ENCODE results near the gene SGCB.
A peak's percentile ranks its signal among the peaks of the same experiment; 100 is the strongest.

Gene SGCB

DNA sequence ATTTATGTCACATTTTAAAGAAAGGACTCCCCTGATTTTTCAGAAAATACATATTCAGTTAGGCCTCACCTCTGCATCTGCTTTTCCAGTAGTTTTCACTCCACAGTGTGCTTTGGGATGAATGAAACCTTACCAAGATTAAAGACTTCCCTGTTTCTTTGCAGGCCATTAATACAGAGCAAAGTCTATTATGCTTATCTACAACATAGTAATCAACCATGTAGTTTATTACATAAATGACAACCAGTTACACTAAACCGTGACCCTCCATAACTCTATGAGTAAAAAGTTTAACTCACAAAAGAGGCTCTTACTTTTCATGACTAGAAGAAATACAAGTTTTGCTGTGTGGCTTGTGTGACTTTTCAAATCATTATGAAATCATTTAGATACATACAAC lies 20.3 kb downstream of the SGCB start:
- TF ChIP-seq, protein P1, sequence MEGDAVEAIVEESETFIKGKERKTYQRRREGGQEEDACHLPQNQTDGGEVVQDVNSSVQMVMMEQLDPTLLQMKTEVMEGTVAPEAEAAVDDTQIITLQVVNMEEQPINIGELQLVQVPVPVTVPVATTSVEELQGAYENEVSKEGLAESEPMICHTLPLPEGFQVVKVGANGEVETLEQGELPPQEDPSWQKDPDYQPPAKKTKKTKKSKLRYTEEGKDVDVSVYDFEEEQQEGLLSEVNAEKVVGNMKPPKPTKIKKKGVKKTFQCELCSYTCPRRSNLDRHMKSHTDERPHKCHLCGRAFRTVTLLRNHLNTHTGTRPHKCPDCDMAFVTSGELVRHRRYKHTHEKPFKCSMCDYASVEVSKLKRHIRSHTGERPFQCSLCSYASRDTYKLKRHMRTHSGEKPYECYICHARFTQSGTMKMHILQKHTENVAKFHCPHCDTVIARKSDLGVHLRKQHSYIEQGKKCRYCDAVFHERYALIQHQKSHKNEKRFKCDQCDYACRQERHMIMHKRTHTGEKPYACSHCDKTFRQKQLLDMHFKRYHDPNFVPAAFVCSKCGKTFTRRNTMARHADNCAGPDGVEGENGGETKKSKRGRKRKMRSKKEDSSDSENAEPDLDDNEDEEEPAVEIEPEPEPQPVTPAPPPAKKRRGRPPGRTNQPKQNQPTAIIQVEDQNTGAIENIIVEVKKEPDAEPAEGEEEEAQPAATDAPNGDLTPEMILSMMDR (conservative IDR thresholded peaks at IDR 0.05) = no peak
- H3K27ac ChIP-seq = no peak overlapping the region

DNA sequence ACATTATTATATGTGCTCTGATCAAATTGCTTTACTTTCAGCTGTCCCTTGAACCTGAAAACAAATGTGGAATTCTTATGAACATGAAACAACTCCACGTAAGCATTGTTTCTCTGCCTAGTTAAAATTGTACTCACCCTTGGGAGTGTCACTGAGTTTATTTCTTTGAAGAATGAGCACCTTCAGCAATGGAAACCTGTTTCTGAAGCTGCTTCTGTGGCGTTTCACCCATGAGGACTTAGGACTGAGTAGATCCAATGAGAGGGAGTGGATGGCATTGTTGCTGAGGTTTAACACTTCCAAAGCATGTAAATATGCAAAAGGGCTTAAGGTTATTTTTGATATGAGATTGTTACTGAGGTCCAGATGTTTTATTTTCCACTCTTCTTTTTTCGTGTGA lies 21.1 kb downstream of the SGCB start:
- H3K27ac ChIP-seq = no peak overlapping the region
- TF ChIP-seq, protein P1 (conservative IDR thresholded peaks at IDR 0.05) = no peak

DNA sequence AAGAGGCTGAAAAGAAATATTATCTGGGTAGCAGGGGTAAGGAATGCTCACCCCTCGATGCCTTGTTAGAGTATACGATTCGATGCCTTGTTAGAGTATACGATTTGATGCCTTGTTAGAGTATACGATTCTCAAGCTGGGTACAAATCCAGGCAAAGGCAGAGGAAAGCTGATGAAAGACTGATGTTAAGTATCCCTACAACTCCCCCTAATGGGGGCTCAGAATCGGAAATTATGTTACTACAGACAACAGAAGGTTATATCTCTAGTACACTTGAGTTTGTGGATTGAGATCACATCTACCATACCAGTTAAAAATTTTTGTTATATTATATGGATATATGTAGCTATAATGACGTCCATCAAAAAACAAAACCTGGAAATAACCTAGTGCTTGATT lies 22.7 kb downstream of the SGCB start:
- TF ChIP-seq, protein P1 (conservative IDR thresholded peaks at IDR 0.05) = peak; percentile 37; the same call in 1 of the 2 replicates
- no peak overlapping the region for H3K27ac ChIP-seq

DNA sequence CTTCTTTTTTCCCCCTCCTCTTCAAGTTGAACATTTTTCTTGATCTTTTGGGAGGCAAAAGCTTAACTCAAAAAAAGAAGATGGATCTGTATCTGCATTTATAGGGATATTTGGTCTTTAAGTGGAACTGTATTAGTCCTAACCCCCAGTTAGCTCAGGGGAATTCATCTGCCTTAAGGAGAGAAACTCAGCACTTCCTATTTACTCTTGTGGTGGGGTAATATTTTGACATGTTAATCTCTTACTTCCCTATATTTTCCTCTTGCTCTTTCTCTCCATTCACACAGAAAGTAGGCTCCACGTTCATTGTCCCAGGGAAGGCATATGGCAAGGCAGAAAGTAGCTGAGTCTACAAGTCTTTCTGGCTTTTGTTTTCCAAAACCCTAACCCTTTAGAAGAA lies 23.2 kb downstream of the SGCB start:
- TF ChIP-seq, protein P1 (conservative IDR thresholded peaks at IDR 0.05) = no peak
- H3K27ac ChIP-seq = no peak overlapping the region

DNA sequence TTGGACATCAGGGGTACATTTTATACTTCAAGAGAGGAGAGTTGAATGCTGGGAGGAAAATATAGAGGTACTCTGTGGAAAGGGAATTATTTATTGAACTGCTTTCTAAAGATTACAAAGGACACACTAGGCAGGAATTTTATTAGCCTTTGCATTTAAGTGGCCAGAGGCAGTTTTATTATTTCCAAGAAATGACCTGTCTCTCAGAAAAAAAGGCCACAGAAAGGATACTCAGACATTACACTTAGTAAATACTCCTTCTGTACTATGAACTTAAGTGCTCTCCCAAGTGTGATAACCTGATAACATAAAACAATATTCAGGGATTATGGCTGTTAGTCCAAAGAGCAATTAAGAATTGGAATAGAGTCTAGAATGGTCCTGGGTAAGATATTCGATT lies 25.4 kb downstream of the SGCB start:
- TF ChIP-seq, protein P1 (conservative IDR thresholded peaks at IDR 0.05) = no peak
- no peak overlapping the region for H3K27ac ChIP-seq

DNA sequence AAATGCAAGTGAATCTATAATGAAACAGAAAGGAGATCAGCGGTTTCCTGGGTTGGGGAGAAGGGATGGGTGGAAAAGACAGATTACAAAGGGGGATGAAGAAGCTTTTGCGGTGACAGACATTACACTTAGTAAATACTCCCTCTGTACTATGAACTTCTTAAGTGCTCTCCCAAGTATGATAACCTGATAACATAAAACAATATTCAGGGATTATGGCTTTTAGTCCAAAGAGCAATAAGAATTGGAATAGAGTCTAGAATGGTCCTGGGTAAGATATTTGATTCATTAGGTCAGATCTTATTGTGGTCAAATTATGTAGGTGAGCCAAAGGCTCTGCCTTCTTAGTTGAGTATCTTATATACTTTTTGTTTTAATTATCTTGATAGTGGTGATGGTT lies 27.1 kb downstream of the SGCB start:
- TF ChIP-seq, protein P1 (conservative IDR thresholded peaks at IDR 0.05) = no peak
- no peak overlapping the region for H3K27ac ChIP-seq

DNA sequence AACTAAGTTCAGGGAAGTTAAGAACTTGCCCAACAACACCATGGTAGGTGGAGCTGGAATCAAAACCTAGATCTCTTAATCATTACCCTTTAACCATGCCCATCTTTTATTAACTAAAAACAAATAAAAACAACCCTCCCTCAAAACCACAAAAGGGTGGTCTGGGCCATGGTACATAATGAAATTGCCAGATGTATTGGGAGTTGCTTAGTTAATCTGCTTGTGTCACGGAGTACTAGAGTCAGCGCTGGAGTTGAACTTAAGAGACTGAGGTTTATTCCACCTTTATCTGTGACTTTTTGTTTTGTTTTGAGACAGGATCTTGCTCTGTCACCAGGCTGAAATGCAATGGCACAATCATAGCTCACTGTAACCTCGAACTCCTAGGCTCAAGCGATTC lies 31.2 kb downstream of the SGCB start:
- TF ChIP-seq, protein P1 (conservative IDR thresholded peaks at IDR 0.05) = no peak
- H3K27ac ChIP-seq = no peak overlapping the region

All from VCaP (cell line).